NCI-H2196 (cell line): Measurements from ENCODE around the gene AUTS2.
A peak's percentile ranks its signal among the peaks of the same experiment; 100 is the strongest.

Experiments
- DNase-seq: peaks from one replicate; lab custom pipeline; 2025; ENCODE audit not compliant: unreplicated experiment; lab: John Stamatoyannopoulos, UW

Gene AUTS2

GRCh38 chr7:69654849-69655707, 56.8 kb downstream of the AUTS2 start:
- DNase-seq = peak; percentile 68

- DNase-seq = no peak
Observed at GRCh38 chr7:69656077-69656476, 57.8 kb downstream of the AUTS2 start.

- no peak for DNase-seq
Observed at GRCh38 chr7:69656890-69657289, 58.6 kb downstream of the AUTS2 start.

GRCh38 chr7:69657331-69657730, 59.1 kb downstream of the AUTS2 start:
- DNase-seq = no peak

GRCh38 chr7:69657985-69658384, 59.7 kb downstream of the AUTS2 start:
- no peak for DNase-seq

- no peak for DNase-seq
Observed at GRCh38 chr7:69659983-69660382, 61.7 kb downstream of the AUTS2 start.

GRCh38 chr7:69661342-69661741, 63.1 kb downstream of the AUTS2 start:
- DNase-seq = no peak

- peak; percentile 15 for DNase-seq
Observed at GRCh38 chr7:69663911-69664832, 65.9 kb downstream of the AUTS2 start.

- no peak for DNase-seq
Observed at GRCh38 chr7:69665369-69665768, 67.1 kb downstream of the AUTS2 start.

- no peak for DNase-seq
Observed at GRCh38 chr7:69668339-69668870, 70.1 kb downstream of the AUTS2 start.

GRCh38 chr7:69670701-69671100, 72.4 kb downstream of the AUTS2 start:
- DNase-seq = peak; percentile 24

- DNase-seq = no peak
Observed at GRCh38 chr7:69673074-69673473, 74.8 kb downstream of the AUTS2 start.

GRCh38 chr7:69674701-69675182, 76.5 kb downstream of the AUTS2 start:
- peak; percentile 21 for DNase-seq

- no peak for DNase-seq
Observed at GRCh38 chr7:69676247-69676646, 78.0 kb downstream of the AUTS2 start.

- no peak for DNase-seq
Observed at GRCh38 chr7:69677054-69677852, 79.0 kb downstream of the AUTS2 start.

- DNase-seq = no peak
Observed at GRCh38 chr7:69677881-69678493, 79.7 kb downstream of the AUTS2 start.

GRCh38 chr7:69678494-69679187, 80.4 kb downstream of the AUTS2 start:
- DNase-seq = no peak

- DNase-seq = no peak
Observed at GRCh38 chr7:69681181-69681580, 82.9 kb downstream of the AUTS2 start.

- DNase-seq = no peak
Observed at GRCh38 chr7:69682518-69682917, 84.2 kb downstream of the AUTS2 start.

- DNase-seq = peak; percentile 73
Observed at GRCh38 chr7:69683002-69683401, 84.7 kb downstream of the AUTS2 start.
